Frontal cortex (tissue), 4 donors: ENCODE data around the gene IL17A. TPM values are rescaled to one million over a fixed set of nuclear protein-coding genes. Genes with fewer than 3 reads are reported as not detected.

Experiments
- DNase-seq, 2 donors: peaks; one replicate each; pipeline ENCODE4 v3.0.0; 2012; ENCODE audit warnings: low spot score in 2 of 2
- FAIRE-seq: peaks from 2 replicates; lab custom pipeline; 2012; peaks lifted over from hg19 to GRCh38; lab: Jason Lieb, UNC
- small RNA-seq: library from RNA; depleted of rRNA; stranded (forward); fragments of <200 nt; gene quantifications from one replicate; pipeline ENCODE3, GENCODE V24; 2014
- total RNA-seq: library from RNA; depleted of rRNA; stranded (reverse); fragments of >200 nt; gene quantifications from one replicate; pipeline ENCODE4 v1.2.3, GENCODE V29; 2014
- donor health status: control.
- donor health status: control.
- donor health status: control.

The IL17A gene
- total RNA-seq, 1 donor from 2014 or later: not detected

DNA sequence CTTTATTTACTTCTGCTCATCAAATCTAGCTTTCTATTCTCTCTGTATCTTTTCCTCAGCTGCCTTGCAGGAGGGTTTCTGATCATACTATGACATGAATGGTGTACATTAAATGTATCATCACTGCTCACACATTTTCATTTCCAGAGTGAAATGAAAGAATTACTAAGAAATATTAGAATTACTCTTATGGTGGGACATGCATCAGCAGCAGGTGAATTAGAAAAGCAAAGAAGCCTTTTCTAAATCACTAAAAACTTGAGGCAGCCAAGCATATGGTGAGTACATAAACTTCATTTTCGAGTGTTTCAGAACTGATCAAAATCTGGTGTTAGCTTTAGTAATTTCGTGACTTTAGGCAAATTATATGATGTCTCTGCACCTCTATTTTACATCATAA is 23.6 kb downstream of the IL17A start:
- no peak for FAIRE-seq
- no peak for DNase-seq

DNA sequence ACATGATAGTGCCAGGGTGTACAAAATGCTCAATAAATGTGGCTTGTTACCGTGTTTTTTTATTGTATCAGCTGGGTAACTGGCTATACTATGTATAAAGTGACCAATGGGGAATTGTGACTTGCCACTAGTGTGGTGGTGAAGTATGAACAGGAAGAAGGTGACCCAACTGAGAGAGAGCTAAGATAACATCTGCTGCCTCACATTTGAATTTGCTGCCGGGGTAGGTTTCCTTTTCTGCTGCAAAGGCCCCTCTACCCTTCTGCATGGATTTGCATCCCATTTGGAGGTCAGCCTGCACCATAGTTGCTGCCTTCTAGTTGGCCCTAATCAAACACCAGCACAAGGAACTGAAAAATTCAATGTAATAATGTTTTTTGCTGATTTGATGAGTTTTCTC is 24.1 kb downstream of the IL17A start:
- no peak for FAIRE-seq

DNA sequence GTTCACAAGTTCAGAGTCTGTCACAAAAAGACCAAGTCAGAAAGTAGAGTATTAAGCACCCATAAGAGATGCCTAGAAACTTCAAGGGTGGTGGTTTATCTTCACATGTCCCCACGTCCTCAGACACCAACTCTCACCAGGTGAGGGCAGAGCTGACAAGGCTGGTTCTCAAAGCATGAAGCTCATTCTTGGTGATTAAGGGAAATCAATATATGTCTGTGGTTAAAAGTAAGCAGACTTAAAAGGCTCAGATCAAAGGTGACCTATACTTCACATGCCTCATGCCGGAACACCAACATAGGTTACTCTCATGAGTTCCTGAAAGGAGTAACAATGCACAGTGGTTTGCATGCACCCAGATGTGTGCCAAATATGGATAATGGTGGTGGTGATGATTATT is 27.0 kb downstream of the IL17A start:
- FAIRE-seq (no peak), DNase-seq (no peak)

More for the DNA sequence above, 24.1 kb downstream of the IL17A start:
- no peak for DNase-seq

- DNase-seq: no peak
- no peak for FAIRE-seq
These were observed 29.6 kb downstream of the IL17A start for GRCh38 chr6:52215787-52216186.

- no peak for FAIRE-seq
- no peak for DNase-seq
These were observed 30.9 kb downstream of the IL17A start for GRCh38 chr6:52216932-52217575.

DNA sequence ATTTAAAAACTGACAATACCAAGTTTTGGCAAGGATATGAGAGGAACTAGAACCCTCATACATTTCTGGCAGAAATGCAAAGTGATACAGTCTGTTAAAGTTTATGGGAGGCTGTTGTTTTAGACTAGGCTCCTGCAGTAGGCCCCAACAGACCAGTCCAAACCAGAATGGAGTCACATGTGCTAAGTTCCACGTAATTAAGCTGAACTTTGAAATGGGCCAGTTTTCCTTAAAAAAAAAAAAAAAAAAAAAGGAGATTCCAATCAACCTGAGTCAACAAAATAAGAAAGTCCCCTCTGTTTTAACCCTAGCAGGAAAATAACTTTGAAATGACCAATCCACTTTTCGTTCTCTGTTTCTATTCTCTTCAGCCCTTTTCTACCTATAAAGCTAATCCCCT is 31.6 kb downstream of the IL17A start:
- DNase-seq: no peak
- no peak for FAIRE-seq

GRCh38 chr6:52221302-52221701 is 35.1 kb downstream of the IL17A start:
- no peak for DNase-seq
- no peak for FAIRE-seq

DNA sequence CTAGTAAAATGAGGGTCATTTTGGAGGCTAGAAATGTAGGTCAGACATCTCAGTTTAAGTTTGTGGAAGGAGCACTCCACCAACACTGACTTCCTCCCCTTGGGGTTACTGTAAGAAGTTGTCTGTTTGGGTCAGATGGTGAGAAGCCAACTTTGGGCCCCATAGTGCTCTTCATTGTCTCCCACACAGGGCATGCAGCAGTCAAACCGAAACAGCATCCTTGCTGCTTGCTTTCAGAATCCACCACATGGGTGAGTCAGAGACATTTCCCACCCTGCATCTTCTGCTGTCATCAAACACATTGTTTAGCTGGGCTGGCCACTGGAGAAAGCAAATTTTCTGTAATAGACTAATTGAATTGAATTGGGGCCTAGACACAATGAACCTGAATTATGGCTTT is 41.3 kb downstream of the IL17A start:
- FAIRE-seq: no peak
- DNase-seq: no peak

- FAIRE-seq (no peak), DNase-seq (no peak)
These were observed 44.5 kb downstream of the IL17A start for GRCh38 chr6:52230685-52231084.

DNA sequence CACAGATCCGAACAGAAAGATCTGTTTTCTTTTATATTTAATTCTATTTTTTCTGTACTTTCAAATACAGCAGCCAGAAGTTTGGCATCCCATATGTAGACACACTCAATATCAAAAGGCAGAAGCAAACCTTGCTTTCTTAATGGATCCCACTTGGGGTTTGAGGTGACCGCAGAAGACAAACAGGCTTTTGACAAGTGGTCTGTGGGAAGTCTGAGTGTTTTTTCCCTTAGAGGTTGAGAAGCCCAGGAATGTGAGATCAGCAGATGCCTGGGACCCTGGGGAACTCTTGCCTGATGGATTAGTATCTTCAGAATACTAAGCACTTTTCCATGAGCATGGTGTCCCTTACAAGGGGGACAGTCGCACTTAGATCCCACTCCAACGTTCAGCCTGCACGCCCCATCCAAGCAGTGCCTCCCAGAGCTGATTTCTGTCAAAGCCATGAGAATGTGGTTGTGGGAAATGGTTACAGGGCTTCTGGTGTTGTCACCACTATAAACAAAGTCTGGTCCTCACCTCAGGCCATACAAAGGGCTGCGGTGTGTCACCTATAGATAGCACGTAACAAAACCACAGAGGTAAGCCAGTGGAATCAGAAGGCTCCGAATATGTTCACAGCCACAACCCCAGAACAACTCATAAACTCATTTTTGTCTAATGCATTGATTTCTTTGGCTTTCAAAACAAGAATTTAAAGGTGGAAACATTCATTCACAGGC is 45.4 kb downstream of the IL17A start:
- no peak for FAIRE-seq
- DNase-seq: no peak

GRCh38 chr6:52233005-52233404 is 46.8 kb downstream of the IL17A start:
- FAIRE-seq: no peak
- no peak for DNase-seq

GRCh38 chr6:52233975-52234823 is 48.0 kb downstream of the IL17A start:
- FAIRE-seq (no peak), DNase-seq (peak in 1 of 2 donors; percentile 12)

Small RNAs within 50 kb of the gene (small RNA-seq; reads per million reads assigned to genes)
- not detected for gene MIR133B
- gene MIR206: 0.08 reads per million

Other genes starting within 250 kb of the IL17A start
- not detected for gene PKHD1, start 98.8 kb upstream of the IL17A start, total RNA-seq
- gene IL17F, start 58.1 kb downstream of the IL17A start, total RNA-seq: not detected
- gene MCM3, start 98.4 kb downstream of the IL17A start, total RNA-seq: 11.0 TPM
- 12.6 TPM for gene PAQR8, start 175.8 kb downstream of the IL17A start, total RNA-seq
- gene EFHC1, start 234.0 kb downstream of the IL17A start, total RNA-seq: 22.4 TPM